Measurements from ENCODE around the gene SOX9. TPM values are rescaled to one million over a fixed set of nuclear protein-coding genes. Genes with fewer than 3 reads are reported as not detected.

The SOX9 gene
- total and polyA plus RNA-seq, 9 of the 15 experiments (the other 6 are each of a cell fraction or from before 2014, with no cell fraction given): 0.04 TPM; not detected in 8

- Histone ChIP-seq H3K27me3 (ENCODE audit: control insufficient read depth in 2 of 2, insufficient read depth in 2 of 2, low read length in 2 of 2) (no peaks in the 10 kb centered on the region), H3K4me1 (replicated peaks in 1 of 2; ENCODE audit: control insufficient read depth in 2 of 2, insufficient read depth in 2 of 2, low read length in 2 of 2) (no peaks in the 10 kb centered on the region), H3K4me3 (no peak overlapping the region), H3K9me1 (ENCODE audit: control insufficient read depth, insufficient read depth, low read length) (no peaks in the 10 kb centered on the region), H3K9ac (ENCODE audit: insufficient read depth in 1 of 2, low read depth in 2 of 2, low read length in 2 of 2) (no peak overlapping the region), H4K20me1 (replicated peaks; ENCODE audit: control insufficient read depth, insufficient read depth, low read length) (no peaks in the 10 kb centered on the region), H3K36me3 (ENCODE audit: control insufficient read depth, insufficient read depth, low read length) (no peaks in the 10 kb centered on the region), H3K9me3 (replicated peaks; ENCODE audit: control insufficient read depth, insufficient read depth, low read depth, low read length) (no peaks in the 10 kb centered on the region), H3K79me2 (ENCODE audit: control insufficient read depth, insufficient read depth, low read length) (no peaks in the 10 kb centered on the region), H3K27ac (ENCODE audit: extremely low read depth, low read depth, low read length) (no peak overlapping the region), H3K4me2 (ENCODE audit: insufficient read depth, low read length) (no peak overlapping the region), H2AFZ (ENCODE audit: low read depth, low read length) (no peak overlapping the region)
- ATAC-seq (no peak), FAIRE-seq (no peak), DNase-seq (ENCODE audit: extremely low read depth in 1 of 4, low spot score in 3 of 4) (no peak)
- no TSS peak for BruUV-seq (replicated peaks)
- in situ Hi-C loops (cut with MboI): no loop called here
- CTCF ChIA-PET (ENCODE audit: low intra/inter-chr PET ratio): no interaction called here
- 0% methylated on average over 7 of the region's 7 CpGs for whole genome bisulfite sequencing (ENCODE audit: insufficient coverage, low coverage, missing lambda C conversion rate)
- POLR2A ChIA-PET: no interaction called here
- intact Hi-C loops (cut with micrococcal nuclease): no loop called here
- TF ChIP-seq RBM39 (optimal IDR thresholded peaks at IDR 0.05; ENCODE audit: low read depth, low read length): no peak
- TF ChIP-seq HES1 (IDR thresholded peaks at IDR 0.05; ENCODE audit: low read depth): no peak
- TF ChIP-seq HNRNPH1 (optimal IDR thresholded peaks at IDR 0.05; ENCODE audit: low read depth, low read length): no peak
- TF ChIP-seq ZNF354B (CRISPR knock-in tag; IDR thresholded peaks at IDR 0.05): no peak
- TF ChIP-seq, protein P1, sequence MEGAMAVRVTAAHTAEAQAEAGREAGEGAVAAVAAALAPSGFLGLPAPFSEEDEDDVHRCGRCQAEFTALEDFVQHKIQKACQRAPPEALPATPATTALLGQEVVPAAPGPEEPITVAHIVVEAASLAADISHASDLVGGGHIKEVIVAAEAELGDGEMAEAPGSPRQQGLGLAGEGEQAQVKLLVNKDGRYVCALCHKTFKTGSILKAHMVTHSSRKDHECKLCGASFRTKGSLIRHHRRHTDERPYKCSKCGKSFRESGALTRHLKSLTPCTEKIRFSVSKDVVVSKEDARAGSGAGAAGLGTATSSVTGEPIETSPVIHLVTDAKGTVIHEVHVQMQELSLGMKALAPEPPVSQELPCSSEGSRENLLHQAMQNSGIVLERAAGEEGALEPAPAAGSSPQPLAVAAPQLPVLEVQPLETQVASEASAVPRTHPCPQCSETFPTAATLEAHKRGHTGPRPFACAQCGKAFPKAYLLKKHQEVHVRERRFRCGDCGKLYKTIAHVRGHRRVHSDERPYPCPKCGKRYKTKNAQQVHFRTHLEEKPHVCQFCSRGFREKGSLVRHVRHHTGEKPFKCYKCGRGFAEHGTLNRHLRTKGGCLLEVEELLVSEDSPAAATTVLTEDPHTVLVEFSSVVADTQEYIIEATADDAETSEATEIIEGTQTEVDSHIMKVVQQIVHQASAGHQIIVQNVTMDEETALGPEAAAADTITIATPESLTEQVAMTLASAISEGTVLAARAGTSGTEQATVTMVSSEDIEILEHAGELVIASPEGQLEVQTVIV (CRISPR knock-in tag; IDR thresholded peaks at IDR 0.05; ENCODE audit: borderline replicate concordance): no peak
- TF ChIP-seq DEAF1 (CRISPR knock-in tag; IDR thresholded peaks at IDR 0.05): no peak
- no peak for TF ChIP-seq ZNF140 (CRISPR knock-in tag; IDR thresholded peaks at IDR 0.05)
- TF ChIP-seq, protein P2, sequence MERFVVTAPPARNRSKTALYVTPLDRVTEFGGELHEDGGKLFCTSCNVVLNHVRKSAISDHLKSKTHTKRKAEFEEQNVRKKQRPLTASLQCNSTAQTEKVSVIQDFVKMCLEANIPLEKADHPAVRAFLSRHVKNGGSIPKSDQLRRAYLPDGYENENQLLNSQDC (CRISPR knock-in tag; IDR thresholded peaks at IDR 0.05): no peak
- no peak for TF ChIP-seq ZNF583 (CRISPR knock-in tag; IDR thresholded peaks at IDR 0.05)
- TF ChIP-seq MCM3 (IDR thresholded peaks at IDR 0.05): no peak
- TF ChIP-seq DNMT1 (IDR thresholded peaks at IDR 0.05): no peak
- no peak for TF ChIP-seq CTBP1 (IDR thresholded peaks at IDR 0.05; ENCODE audit: borderline replicate concordance)
- no peak for TF ChIP-seq DIDO1 (tag; IDR thresholded peaks at IDR 0.05; ENCODE audit: low read depth)
- no peak for TF ChIP-seq E2F6 (IDR thresholded peaks at IDR 0.05; ENCODE audit: borderline replicate concordance in 1 of 2, extremely low read depth in 1 of 2, insufficient read depth in 1 of 2, insufficient read length in 1 of 2, low read depth in 1 of 2, low read length in 1 of 2, poor library complexity in 1 of 2, severe bottlenecking in 1 of 2)
- TF ChIP-seq SNIP1 (IDR thresholded peaks at IDR 0.05; ENCODE audit: low read depth): no peak
- no peak for TF ChIP-seq ZNF696 (CRISPR knock-in tag; conservative IDR thresholded peaks at IDR 0.05)
- no peak for TF ChIP-seq RBM25 (IDR thresholded peaks at IDR 0.05; ENCODE audit: low read depth, low read length, severe bottlenecking)
These were observed 31.3 kb upstream of the SOX9 start for GRCh38 chr17:72089453-72089987.

Data from K562 (cell line).